ENCODE results near the gene SH3GL3. TPM values are rescaled to one million over a fixed set of nuclear protein-coding genes. Genes with fewer than 3 reads are reported as not detected.

SH3GL3 gene
- total and polyA plus RNA-seq, 2 of the 13 experiments (the other 11 are each of a cell fraction or from before 2014, with no cell fraction given): not detected

GRCh38 chr15:83559310-83559966 is 112.3 kb downstream of the SH3GL3 start:
- intact Hi-C loops (cut with micrococcal nuclease; ENCODE audit: unreplicated experiment) (loop anchor here (1.0 kb wide), 2 partner anchors 121 to 311 kb away; no protein-coding TSS in a partner anchor), in situ Hi-C loops (cut with HindIII; ENCODE audit: extremely low pct_ligation_motif_present, low pct_unique_long_range_greater_than_20kb) (loop anchor here (5.0 to 25.0 kb wide), 3 partner anchors 122 to 478 kb away; no protein-coding TSS in a partner anchor)
- Histone ChIP-seq H3K27ac (ENCODE audit: extremely low read length, insufficient read depth, low read length) (no peak overlapping the region), H3K4me2 (ENCODE audit: low read depth, low read length) (no peak overlapping the region), H3K9me3 (ENCODE audit: low read length) (no peaks in the 10 kb centered on the region), H4K20me1 (ENCODE audit: insufficient read depth, low read length) (no peaks in the 10 kb centered on the region), H3K27me3 (ENCODE audit: control insufficient read depth in 1 of 2, insufficient read depth in 2 of 2, low read length in 2 of 2) (peaks cover 0 to 8% of the 10 kb centered on the region in 2 experiments; a peak in 2 of 5 replicates), H2AFZ (ENCODE audit: low read length) (no peak overlapping the region), H3K9ac (ENCODE audit: insufficient read depth, low read depth, low read length) (no peak overlapping the region), H3K36me3 (replicated peaks in 1 of 2; ENCODE audit: control insufficient read depth in 1 of 2, insufficient read depth in 2 of 2, low read length in 2 of 2) (no peaks in the 10 kb centered on the region), H3K4me1 (ENCODE audit: insufficient read depth, low read length) (no peaks in the 10 kb centered on the region), H3K4me3 (replicated peaks in 1 of 3; ENCODE audit: insufficient read depth in 1 of 3, low read depth in 2 of 3, low read length in 3 of 3) (no peak overlapping the region), H3K79me2 (ENCODE audit: insufficient read depth, low read length) (no peaks in the 10 kb centered on the region)
- TF ChIP-seq RAD21 (CRISPR knock-in tag; IDR thresholded peaks at IDR 0.05) (peak; percentile 33), ZBTB20 (CRISPR knock-in tag; IDR thresholded peaks at IDR 0.05; ENCODE audit: borderline replicate concordance, low read depth) (no peak), TRIM24 (CRISPR knock-in tag; IDR thresholded peaks at IDR 0.05) (no peak), ZNF766 (CRISPR knock-in tag; IDR thresholded peaks at IDR 0.05; ENCODE audit: borderline replicate concordance) (no peak), MEIS2 (CRISPR knock-in tag; IDR thresholded peaks at IDR 0.05) (no peak), SMAD1 (CRISPR knock-in tag; IDR thresholded peaks at IDR 0.05; ENCODE audit: borderline replicate concordance, low read depth) (no peak), ZNF337 (CRISPR knock-in tag; IDR thresholded peaks at IDR 0.05; ENCODE audit: borderline replicate concordance, low read depth) (no peak), SMC3 (IDR thresholded peaks at IDR 0.05; ENCODE audit: low read length) (peak; percentile 67), MLXIP (CRISPR knock-in tag; IDR thresholded peaks at IDR 0.05; ENCODE audit: borderline replicate concordance) (no peak), ZNF782 (CRISPR knock-in tag; IDR thresholded peaks at IDR 0.05; ENCODE audit: borderline replicate concordance) (no peak), FOXJ3 (CRISPR knock-in tag; IDR thresholded peaks at IDR 0.05; ENCODE audit: borderline replicate concordance) (no peak), CTCF (CRISPR knock-in tag; IDR thresholded peaks at IDR 0.05) (peak; percentile 83), MIER3 (CRISPR knock-in tag; IDR thresholded peaks at IDR 0.05; ENCODE audit: borderline replicate concordance) (no peak), ZNF589 (CRISPR knock-in tag; conservative IDR thresholded peaks at IDR 0.05) (no peak), ZNF24 (IDR thresholded peaks at IDR 0.05) (no peak), STAG1 (CRISPR knock-in tag; IDR thresholded peaks at IDR 0.05) (peak; percentile 81)
- TF ChIP-seq, protein P1, sequence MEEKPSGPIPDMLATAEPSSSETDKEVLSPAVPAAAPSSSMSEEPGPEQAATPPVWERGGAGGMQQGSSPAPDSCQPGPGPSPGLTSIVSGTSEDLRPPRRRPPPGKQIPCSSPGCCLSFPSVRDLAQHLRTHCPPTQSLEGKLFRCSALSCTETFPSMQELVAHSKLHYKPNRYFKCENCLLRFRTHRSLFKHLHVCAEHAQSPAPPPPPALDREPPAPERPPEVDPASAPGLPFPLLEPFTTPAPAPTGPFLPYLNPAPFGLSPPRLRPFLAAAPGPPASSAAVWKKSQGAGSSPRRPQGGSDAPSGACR (CRISPR knock-in tag; IDR thresholded peaks at IDR 0.05): no peak
- peak; percentile 85 for FAIRE-seq
- ChIA-PET POLR2A (no interaction called here), CTCF (ENCODE audit: low intra/inter-chr PET ratio, low total read pairs) (interaction anchor here (1.4 to 1.9 kb wide), 3 partner anchors 119 to 311 kb away, joined by 4 to 13 read pairs (median 9); no protein-coding TSS in a partner anchor)
- peak; percentile 79 for ATAC-seq
- BruUV-seq (replicated peaks): no TSS peak
- DNase-seq (ENCODE audit: low spot score): peak; percentile 48
- WGBS (ENCODE audit: low lambda C conversion rate): 1% methylated on average over 7 of the region's 7 CpGs

All from HepG2 (cell line).